Cardiac fibroblast (primary cell): ENCODE measurements around the gene SYNGR3.
"Not testable (repeated sequence)": the region's sequence is repeated elsewhere in the genome, so short reads cannot be mapped to it uniquely, and the experiment has no call there.

ENCODE experiments used
- DNase-seq, 2 donors: peaks; one replicate each; pipeline versions ENCODE4 v3.0.0 to v3.0.0-alpha.2; 2010; ENCODE audit warnings: low read depth in 2 of 2
- H3K4me3 ChIP-seq, 2 donors: replicated peaks in 1 of 2; 1 replicate in 1 of 2; 2 replicates in 1 of 2; pipeline ENCODE4 v1.5.1; 2011; ENCODE audit warnings: low read depth in 2 of 2, low read length in 2 of 2, mild to moderate bottlenecking in 2 of 2, moderate library complexity in 1 of 2
- TF ChIP-seq, protein P1 (sequence below): IDR thresholded peaks from one replicate; pipeline ENCODE4 v1.5.1; 2011; ENCODE audit warnings: low read depth, mild to moderate bottlenecking, low read length, inconsistent platforms

The SYNGR3 gene

DNA sequence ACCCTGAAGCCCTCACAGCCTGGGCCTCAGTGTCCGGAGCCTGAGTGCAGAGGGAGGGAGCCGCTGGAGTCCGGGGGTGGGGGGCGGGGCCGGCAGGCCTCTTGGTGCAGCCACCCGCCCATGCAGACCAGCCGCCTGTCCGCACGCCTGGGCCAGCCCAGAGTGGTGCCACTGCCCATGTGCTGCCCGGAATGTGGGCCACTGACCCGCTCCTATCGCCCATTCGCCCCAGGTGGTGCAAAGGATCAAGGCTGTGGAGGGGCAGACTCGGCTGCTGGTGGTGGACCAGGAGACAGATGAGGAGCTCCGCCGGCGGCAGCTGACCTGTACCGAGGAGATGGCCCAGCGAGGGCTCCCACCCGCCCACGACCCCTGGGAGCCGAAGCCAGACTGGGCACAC, 39.6 kb downstream of the SYNGR3 start:
- no peak for DNase-seq
- H3K4me3 ChIP-seq, result no peak overlapping the region
- TF ChIP-seq, protein P1, sequence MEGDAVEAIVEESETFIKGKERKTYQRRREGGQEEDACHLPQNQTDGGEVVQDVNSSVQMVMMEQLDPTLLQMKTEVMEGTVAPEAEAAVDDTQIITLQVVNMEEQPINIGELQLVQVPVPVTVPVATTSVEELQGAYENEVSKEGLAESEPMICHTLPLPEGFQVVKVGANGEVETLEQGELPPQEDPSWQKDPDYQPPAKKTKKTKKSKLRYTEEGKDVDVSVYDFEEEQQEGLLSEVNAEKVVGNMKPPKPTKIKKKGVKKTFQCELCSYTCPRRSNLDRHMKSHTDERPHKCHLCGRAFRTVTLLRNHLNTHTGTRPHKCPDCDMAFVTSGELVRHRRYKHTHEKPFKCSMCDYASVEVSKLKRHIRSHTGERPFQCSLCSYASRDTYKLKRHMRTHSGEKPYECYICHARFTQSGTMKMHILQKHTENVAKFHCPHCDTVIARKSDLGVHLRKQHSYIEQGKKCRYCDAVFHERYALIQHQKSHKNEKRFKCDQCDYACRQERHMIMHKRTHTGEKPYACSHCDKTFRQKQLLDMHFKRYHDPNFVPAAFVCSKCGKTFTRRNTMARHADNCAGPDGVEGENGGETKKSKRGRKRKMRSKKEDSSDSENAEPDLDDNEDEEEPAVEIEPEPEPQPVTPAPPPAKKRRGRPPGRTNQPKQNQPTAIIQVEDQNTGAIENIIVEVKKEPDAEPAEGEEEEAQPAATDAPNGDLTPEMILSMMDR, result no peak

DNA sequence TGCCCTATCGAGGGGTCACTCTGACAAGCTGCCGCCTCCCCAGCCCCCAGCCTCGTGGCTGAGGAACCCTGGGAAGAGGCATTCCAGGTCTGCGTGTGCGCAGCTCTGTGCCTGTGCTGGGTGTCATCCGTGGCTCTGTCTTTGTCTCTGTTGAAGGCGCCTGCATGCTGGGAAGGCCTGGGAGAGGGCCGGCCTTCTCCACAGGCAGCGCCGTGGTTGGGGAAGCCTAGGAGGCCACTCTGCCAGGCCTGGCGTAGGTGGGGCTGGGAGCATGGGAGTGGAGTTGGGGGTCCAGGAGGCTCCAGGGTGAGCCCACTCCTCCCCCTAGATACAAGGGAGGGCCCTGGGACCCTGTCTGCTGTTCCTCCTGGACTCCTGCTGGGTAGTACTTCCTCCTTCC, 40.3 kb downstream of the SYNGR3 start:
- H3K4me3 ChIP-seq, result no peak overlapping the region
- TF ChIP-seq, protein P1, result no peak
- DNase-seq, result no peak

GRCh38 chr16:2031081-2031577, 41.4 kb downstream of the SYNGR3 start:
- no peak for DNase-seq
- TF ChIP-seq, protein P1, result no peak
- no peak overlapping the region for H3K4me3 ChIP-seq

DNA sequence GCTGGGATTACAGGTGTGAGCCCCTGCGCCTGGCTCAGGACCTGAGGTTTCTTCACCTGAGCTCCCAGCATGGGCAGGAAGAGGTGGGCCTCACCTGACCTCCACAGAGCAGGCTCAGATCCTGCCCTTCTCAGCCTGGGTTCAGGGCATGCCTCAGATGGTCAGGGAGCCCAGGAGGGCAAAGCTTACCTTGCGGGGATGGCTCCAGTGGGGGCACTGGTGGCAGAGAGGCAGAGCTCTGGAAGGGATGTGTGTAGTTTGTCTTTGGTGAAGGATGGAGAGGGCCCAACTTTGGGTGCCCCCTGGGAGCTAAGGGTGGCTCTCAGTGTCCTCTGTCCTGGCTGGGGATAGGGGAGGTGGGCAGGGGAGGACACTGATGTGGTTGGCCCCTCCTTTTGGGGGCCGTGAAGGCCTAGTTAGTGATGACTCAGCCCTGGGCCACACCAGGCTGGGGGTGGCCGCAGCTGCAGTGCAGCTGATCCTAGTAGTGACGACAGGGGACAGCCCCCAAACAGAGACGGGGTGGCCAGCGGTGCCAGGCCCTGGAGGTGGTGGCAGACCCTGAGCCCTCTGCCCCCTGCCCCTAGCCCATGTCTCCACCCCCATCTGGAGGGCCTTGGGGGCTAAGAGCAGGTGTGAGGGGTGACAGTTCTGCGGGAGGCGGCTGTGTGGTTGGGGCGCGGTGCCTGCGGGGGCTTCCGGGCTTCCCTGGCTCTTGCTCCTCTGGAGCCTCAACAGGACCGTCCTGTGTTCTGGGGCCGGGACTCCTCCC, 42.7 kb downstream of the SYNGR3 start:
- H3K4me3 ChIP-seq, result peak overlapping the region in 1 of 2 donors; percentile 53
- TF ChIP-seq, protein P1, result no peak
- DNase-seq, result no peak

DNA sequence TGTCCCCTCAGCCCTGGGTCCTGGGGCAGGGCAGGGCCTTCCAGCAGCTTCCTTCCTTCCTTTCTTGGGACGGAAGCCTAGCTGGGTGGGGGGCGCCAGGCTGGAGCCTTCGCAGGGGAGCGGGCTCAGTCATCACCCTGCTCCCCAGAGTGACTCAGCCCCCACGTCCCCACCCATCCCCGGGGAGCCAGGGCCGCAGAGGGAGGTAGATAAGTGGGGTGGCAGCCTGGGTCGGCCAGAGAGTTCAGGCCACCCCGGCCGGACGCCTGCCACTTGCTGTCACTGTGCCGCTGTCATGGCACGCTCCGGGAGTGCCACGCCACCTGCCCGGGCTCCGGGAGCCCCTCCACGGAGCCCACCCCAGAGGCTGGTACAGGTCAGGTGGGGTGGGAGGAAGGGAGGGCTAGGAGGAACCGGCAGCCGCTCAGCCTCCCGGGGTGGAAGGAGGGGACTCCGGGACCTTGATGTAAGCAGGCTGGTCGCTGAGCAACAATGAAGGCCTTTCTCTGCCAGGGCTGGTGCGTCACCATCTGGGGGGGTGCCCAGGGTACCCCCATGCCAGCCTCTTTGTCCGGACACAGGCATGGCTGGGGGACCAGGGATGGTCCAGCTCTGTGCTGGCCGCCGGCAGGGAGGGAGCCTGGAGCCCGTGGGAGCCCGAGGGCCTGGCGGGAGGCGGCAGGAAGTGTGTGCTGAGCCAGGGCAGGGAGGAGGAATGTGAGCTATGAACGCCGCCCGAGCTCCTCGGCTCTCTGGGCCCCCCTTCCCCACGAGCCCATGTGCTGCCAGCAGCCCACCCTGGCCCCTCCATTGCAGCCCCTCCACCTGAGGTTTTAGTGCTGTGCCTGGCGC, 43.5 kb downstream of the SYNGR3 start:
- H3K4me3 ChIP-seq, result peak overlapping the region; percentile 8 to 53
- DNase-seq, result peak; percentile 76
- TF ChIP-seq, protein P1, result no peak

GRCh38 chr16:2033909-2034695, 44.3 kb downstream of the SYNGR3 start:
- not testable (repeated sequence) for DNase-seq

More at GRCh38 chr16:2033909-2034695, 44.3 kb downstream of the SYNGR3 start:
- peak overlapping the region; percentile 8 to 53 for H3K4me3 ChIP-seq
